Keratinocyte (primary cell): ENCODE data around the gene CD7.

Source experiments
- EZH2 ChIP-seq: IDR thresholded peaks from one replicate; pipeline ENCODE4 v1.6.1; 2012; ENCODE audit warnings: inconsistent platforms, mild to moderate bottlenecking, low read length, moderate library complexity
- TF ChIP-seq, protein P1 (sequence below), 3 experiments: IDR thresholded peaks in 1 of 3; conservative IDR thresholded peaks in 1 of 3; optimal IDR thresholded peaks in 1 of 3; 2 replicates in 2 of 3; 3 replicates in 1 of 3; pipeline versions ENCODE3 to v1.5.1; 2011; ENCODE audit warnings: low read length in 3 of 3, mild to moderate bottlenecking in 3 of 3, moderate library complexity in 2 of 3, control low read depth in 1 of 3, inconsistent platforms in 1 of 3; ENCODE audit not compliant: insufficient read depth in 2 of 3; ENCODE audit errors: extremely low read depth in 1 of 3

DNA sequence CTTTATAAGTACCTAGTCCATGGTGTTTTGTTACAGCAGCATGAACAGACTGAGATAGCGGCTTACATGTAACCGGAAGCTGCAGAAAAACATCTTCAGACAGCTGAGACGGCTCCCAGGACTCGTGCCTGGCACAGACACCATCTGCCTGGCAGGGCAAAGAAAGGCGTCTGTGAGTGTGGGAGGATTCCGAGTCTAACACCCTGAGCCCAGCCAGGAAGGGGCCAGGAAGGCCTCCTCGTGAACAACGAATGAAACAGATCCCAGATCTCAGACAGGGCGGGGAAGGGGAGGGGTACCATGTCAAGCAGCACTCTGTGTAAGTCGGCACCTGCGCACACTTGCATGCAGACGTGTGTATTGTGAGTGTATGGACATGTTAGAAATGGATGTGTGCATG, 39.6 kb downstream of the CD7 start:
- TF ChIP-seq, protein P1, sequence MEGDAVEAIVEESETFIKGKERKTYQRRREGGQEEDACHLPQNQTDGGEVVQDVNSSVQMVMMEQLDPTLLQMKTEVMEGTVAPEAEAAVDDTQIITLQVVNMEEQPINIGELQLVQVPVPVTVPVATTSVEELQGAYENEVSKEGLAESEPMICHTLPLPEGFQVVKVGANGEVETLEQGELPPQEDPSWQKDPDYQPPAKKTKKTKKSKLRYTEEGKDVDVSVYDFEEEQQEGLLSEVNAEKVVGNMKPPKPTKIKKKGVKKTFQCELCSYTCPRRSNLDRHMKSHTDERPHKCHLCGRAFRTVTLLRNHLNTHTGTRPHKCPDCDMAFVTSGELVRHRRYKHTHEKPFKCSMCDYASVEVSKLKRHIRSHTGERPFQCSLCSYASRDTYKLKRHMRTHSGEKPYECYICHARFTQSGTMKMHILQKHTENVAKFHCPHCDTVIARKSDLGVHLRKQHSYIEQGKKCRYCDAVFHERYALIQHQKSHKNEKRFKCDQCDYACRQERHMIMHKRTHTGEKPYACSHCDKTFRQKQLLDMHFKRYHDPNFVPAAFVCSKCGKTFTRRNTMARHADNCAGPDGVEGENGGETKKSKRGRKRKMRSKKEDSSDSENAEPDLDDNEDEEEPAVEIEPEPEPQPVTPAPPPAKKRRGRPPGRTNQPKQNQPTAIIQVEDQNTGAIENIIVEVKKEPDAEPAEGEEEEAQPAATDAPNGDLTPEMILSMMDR (optimal IDR thresholded peaks at IDR 0.05 in 1 of 3, IDR thresholded peaks at IDR 0.05 in 1 of 3, conservative IDR thresholded peaks at IDR 0.05 in 1 of 3; ENCODE audit: extremely low read depth in 1 of 3, insufficient read depth in 2 of 3, low read length in 3 of 3) = no peak
- TF ChIP-seq EZH2 = no peak
